ENCODE data around the gene FLRT2.

DNA sequence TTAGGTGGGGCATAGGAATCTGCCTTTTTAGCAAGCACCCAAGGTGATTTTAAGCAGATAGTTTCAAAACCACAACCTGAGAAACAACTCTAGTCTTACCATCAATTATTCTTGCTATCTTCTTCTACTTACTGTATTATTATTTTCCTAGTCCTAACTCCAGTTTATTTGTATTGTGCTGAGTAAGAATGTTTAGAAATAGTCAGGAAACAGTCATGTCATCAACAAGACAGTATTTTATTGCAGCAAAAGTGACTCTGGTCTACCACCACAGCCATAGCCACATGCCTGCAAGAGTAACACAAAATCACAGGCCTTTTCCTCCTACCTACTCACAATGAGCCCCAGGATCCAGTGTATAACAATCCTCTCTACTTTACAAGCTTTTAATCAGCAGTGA, 46.3 kb upstream of the FLRT2 start:
- TF ChIP-seq, protein P1, sequence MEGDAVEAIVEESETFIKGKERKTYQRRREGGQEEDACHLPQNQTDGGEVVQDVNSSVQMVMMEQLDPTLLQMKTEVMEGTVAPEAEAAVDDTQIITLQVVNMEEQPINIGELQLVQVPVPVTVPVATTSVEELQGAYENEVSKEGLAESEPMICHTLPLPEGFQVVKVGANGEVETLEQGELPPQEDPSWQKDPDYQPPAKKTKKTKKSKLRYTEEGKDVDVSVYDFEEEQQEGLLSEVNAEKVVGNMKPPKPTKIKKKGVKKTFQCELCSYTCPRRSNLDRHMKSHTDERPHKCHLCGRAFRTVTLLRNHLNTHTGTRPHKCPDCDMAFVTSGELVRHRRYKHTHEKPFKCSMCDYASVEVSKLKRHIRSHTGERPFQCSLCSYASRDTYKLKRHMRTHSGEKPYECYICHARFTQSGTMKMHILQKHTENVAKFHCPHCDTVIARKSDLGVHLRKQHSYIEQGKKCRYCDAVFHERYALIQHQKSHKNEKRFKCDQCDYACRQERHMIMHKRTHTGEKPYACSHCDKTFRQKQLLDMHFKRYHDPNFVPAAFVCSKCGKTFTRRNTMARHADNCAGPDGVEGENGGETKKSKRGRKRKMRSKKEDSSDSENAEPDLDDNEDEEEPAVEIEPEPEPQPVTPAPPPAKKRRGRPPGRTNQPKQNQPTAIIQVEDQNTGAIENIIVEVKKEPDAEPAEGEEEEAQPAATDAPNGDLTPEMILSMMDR (IDR thresholded peaks at IDR 0.05) = no peak
- TF ChIP-seq EP300 (IDR thresholded peaks at IDR 0.05; ENCODE audit: low read depth) = no peak
